GM08714 (cell line): ENCODE data around the gene ELOB.
A peak's percentile ranks its signal among the peaks of the same experiment; 100 is the strongest.

Source experiments
- H3K4me3 ChIP-seq: fragments of 200-500 bp; sonication (Bioruptor generic); 2 replicates; pipeline ENCODE4 v1.5.1; 2014; ENCODE audit warnings: mild to moderate bottlenecking, low read length, inconsistent platforms
- ZNF274 ChIP-seq: IDR thresholded peaks from 2 replicates; pipeline ENCODE4 v1.6.1; 2012; ENCODE audit warnings: mild to moderate bottlenecking, low read depth, low read length

Gene ELOB

DNA sequence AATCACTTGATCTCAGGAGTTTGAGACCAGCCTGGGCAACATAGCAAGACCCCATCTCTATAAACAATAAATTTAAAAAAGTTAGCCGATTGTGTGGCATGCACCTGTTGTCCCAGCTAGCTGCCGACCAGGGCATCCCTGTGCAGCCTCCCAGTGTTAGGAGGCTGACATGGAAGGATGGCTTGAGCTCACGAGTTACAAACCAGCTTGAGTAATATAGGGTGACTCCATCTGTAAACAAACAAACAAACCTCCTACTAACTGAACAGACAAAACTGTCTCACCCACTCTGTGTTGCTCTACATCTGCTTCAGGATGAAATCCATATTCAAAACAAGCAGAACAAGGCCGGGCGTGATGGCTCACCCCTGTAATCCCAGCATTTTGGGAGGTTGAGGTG, 50.2 kb downstream of the ELOB start:
- H3K4me3 ChIP-seq: no peak overlapping the region
- TF ChIP-seq ZNF274: no peak

DNA sequence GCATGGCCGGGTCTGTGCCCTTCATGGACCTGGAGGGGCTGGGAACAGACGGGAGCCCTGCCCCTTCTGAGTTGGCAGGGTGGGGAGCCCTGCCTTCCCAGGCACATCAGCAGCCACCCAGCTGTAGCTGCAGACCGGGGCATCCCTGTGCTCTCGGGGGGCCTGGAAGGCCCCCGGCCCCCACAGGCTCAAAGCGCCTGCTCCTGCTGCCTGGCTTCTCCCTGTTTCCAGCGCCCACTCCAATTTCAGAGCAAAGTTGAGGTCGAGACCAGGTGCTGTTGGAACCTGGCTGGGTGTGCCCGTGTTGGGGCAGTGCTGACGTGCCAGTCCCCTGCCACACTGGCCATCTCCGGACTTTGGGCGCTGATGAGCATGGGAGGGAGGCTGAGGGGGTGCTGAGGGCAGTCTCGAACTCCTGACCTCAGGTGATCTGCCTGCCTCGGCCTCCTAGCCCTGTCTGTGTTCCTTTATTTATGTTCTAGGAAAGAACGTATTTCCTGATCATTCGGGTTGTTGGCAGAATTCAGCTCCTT, 52.2 kb downstream of the ELOB start:
- TF ChIP-seq ZNF274: no peak
- no peak overlapping the region for H3K4me3 ChIP-seq

DNA sequence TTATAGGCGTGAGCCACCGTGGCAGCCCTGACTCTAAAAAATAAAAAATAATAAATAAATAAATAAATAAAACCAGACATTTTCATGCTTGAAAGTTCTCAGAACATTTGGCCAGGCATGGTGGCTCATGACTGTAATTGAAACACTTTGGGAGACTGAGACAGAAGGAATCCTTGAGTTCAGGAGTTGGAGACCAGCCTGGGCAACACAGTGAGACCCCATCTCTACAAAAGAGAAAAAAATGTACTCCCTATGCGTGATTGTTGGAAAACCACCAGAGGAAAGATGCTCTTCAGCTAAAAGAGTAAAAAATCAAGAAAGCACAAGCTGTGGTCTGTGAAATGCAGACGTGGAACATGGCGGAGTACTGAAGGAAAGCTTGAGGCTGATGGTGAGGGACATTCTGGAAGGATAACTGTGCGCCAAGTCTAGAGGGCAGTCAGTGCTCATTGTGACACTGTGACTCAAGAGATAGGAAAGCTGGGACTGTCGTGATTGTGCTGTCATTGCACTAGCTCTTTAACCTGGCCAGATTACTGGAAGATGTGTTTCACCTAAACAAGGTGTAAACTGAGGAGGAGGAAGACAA, 52.9 kb downstream of the ELOB start:
- H3K4me3 ChIP-seq: no peak overlapping the region
- no peak for TF ChIP-seq ZNF274

DNA sequence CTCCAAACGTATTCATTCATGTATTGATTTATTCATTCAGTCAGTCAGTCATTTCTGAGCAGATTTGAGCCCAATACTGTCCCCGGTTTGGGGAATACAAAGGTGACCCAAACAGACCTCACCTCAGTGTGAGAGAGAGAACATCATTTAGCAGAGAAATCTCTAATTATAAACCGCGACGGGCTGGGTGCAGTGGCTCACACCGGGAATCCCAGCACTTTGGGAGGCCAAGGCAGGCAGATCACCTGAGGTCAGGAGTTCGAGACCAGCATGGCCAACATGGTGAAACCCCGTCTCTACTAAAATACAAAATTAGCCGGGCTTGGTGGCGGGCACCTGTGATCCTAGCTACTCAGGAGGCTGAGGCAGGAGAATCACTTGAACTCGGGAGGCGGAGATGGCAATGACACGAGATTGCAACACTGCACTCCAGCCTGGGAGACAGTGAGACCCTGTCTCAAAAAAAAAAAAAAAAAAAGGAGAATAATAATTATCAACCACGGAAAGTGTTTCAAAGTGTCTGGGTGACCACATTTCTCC, 55.4 kb downstream of the ELOB start:
- H3K4me3 ChIP-seq: peak overlapping the region; percentile 51; the same call in 1 of the 2 replicates
